ENCODE data around the gene CHGA. TPM values are rescaled to one million over a fixed set of nuclear protein-coding genes. Genes with fewer than 3 reads are reported as not detected.

The CHGA gene
- total RNA-seq, 4 donors from 2014 or later, result 0.55 TPM; not detected in 3

- H3K36me3 ChIP-seq, result no peaks in the 10 kb centered on the region
- DNase-seq (ENCODE audit: low spot score in 2 of 2), result no peak
- TF ChIP-seq POLR2AphosphoS5 (IDR thresholded peaks at IDR 0.05) (no peak), CTCF (IDR thresholded peaks at IDR 0.05) (no peak), POLR2A (IDR thresholded peaks at IDR 0.05) (no peak), EP300 (IDR thresholded peaks at IDR 0.05) (no peak)
- no peaks in the 10 kb centered on the region for H3K9me3 ChIP-seq
- no peak overlapping the region for H3K27ac ChIP-seq
- no peak overlapping the region for H3K4me3 ChIP-seq
- peaks cover 55% of the 10 kb centered on the region for H3K27me3 ChIP-seq
- WGBS, result 73% methylated on average over 4 of the region's 4 CpGs
- H3K4me1 ChIP-seq, result peaks cover 20% of the 10 kb centered on the region
These were observed 705 bp upstream of the CHGA start for GRCh38 chr14:92922155-92922735.

- Histone ChIP-seq H3K9me3 (no peaks in the 10 kb centered on the region), H3K27me3 (peaks cover 46% of the 10 kb centered on the region)
These were observed 774 bp downstream of the CHGA start for GRCh38 chr14:92923744-92924103.

GRCh38 chr14:92924247-92924646 lies 1.3 kb downstream of the CHGA start:
- H3K9me3 ChIP-seq, result no peaks in the 10 kb centered on the region
- no peak overlapping the region for H3K4me3 ChIP-seq
- no peak overlapping the region for H3K27ac ChIP-seq
- DNase-seq (ENCODE audit: low spot score in 2 of 2), result no peak
- TF ChIP-seq EP300 (IDR thresholded peaks at IDR 0.05) (no peak), POLR2A (IDR thresholded peaks at IDR 0.05) (no peak), POLR2AphosphoS5 (IDR thresholded peaks at IDR 0.05) (no peak), CTCF (IDR thresholded peaks at IDR 0.05) (no peak)
- peaks cover 21% of the 10 kb centered on the region for H3K4me1 ChIP-seq
- H3K36me3 ChIP-seq, result no peaks in the 10 kb centered on the region
- 53% methylated on average over 2 of the region's 5 CpGs for WGBS
- H3K27me3 ChIP-seq, result peaks cover 42% of the 10 kb centered on the region

More at GRCh38 chr14:92923744-92924103, 774 bp downstream of the CHGA start:
- TF ChIP-seq CTCF (IDR thresholded peaks at IDR 0.05), result no peak
- no peak for TF ChIP-seq POLR2AphosphoS5 (IDR thresholded peaks at IDR 0.05)
- no peak for TF ChIP-seq EP300 (IDR thresholded peaks at IDR 0.05)
- no peak for TF ChIP-seq POLR2A (IDR thresholded peaks at IDR 0.05)
- H3K4me1 ChIP-seq, result peaks cover 21% of the 10 kb centered on the region
- WGBS, result 47% methylated on average over 8 of the region's 8 CpGs
- H3K36me3 ChIP-seq, result no peaks in the 10 kb centered on the region
- H3K27ac ChIP-seq, result no peak overlapping the region
- no peak for DNase-seq (ENCODE audit: low spot score in 2 of 2)
- H3K4me3 ChIP-seq, result no peak overlapping the region

GRCh38 chr14:92925446-92925845 lies 2.5 kb downstream of the CHGA start:
- peaks cover 40% of the 10 kb centered on the region for H3K27me3 ChIP-seq
- no peak overlapping the region for H3K4me3 ChIP-seq
- WGBS, result 76% methylated on average over 5 of the region's 6 CpGs
- no peaks in the 10 kb centered on the region for H3K36me3 ChIP-seq
- no peaks in the 10 kb centered on the region for H3K9me3 ChIP-seq
- DNase-seq (ENCODE audit: low spot score in 2 of 2), result no peak
- TF ChIP-seq POLR2AphosphoS5 (IDR thresholded peaks at IDR 0.05) (no peak), POLR2A (IDR thresholded peaks at IDR 0.05) (no peak), CTCF (IDR thresholded peaks at IDR 0.05) (no peak), EP300 (IDR thresholded peaks at IDR 0.05) (no peak)
- H3K4me1 ChIP-seq, result peaks cover 21% of the 10 kb centered on the region
- no peak overlapping the region for H3K27ac ChIP-seq

- DNase-seq (ENCODE audit: low spot score in 2 of 2), result no peak
- WGBS, result 51% methylated on average over 5 of the region's 5 CpGs
- Histone ChIP-seq H3K9me3 (no peaks in the 10 kb centered on the region), H3K36me3 (no peaks in the 10 kb centered on the region), H3K27ac (no peak overlapping the region), H3K4me1 (peaks cover 25% of the 10 kb centered on the region), H3K4me3 (no peak overlapping the region), H3K27me3 (peaks cover 34% of the 10 kb centered on the region)
- TF ChIP-seq EP300 (IDR thresholded peaks at IDR 0.05) (no peak), CTCF (IDR thresholded peaks at IDR 0.05) (no peak), POLR2A (IDR thresholded peaks at IDR 0.05) (no peak), POLR2AphosphoS5 (IDR thresholded peaks at IDR 0.05) (no peak)
These were observed 3.4 kb downstream of the CHGA start for GRCh38 chr14:92926180-92926845.
